Measurements from ENCODE around the gene HDGFL2.

- no peak for TF ChIP-seq CTCF (IDR thresholded peaks at IDR 0.05; ENCODE audit: low read length)
- TF ChIP-seq EZH2phosphoT487 (IDR thresholded peaks at IDR 0.05; ENCODE audit: low read length), result no peak
These were observed 42.8 kb upstream of the HDGFL2 start for GRCh38 chr19:4429256-4429655.
